K562 (cell line): ENCODE data around the gene RIOK3. TPM values are rescaled to one million over a fixed set of nuclear protein-coding genes. Genes with fewer than 3 reads are reported as not detected.
A peak's percentile ranks its signal among the peaks of the same experiment; 100 is the strongest.

Source experiments
- HDGF ChIP-seq: fragments of 450-650 bp; IDR thresholded peaks from 2 replicates; pipeline ENCODE4 v1.6.1; 2016
- KDM5B ChIP-seq: fragments of 200-600 bp; sonication (generic); IDR thresholded peaks from 2 replicates; pipeline ENCODE4 v1.6.1; 2012; ENCODE audit warnings: low read depth, mild to moderate bottlenecking, moderate library complexity, low read length, control low read depth, inconsistent platforms; ENCODE audit not compliant: insufficient replicate concordance
- LCOR ChIP-seq: sonication (generic); formaldehyde crosslinking; IDR thresholded peaks from 2 replicates; pipeline ENCODE4 v1.8.0; 2022; ENCODE audit warnings: mild to moderate bottlenecking, missing genetic modification reagents
- MCM3 ChIP-seq: fragments of 450-650 bp; IDR thresholded peaks from 2 replicates; pipeline ENCODE4 v1.6.1; 2016
- MEF2A ChIP-seq: IDR thresholded peaks from 2 replicates; pipeline ENCODE4 v1.6.1; 2011; ENCODE audit warnings: low read depth, mild to moderate bottlenecking, low read length, moderate library complexity; ENCODE audit not compliant: control insufficient read depth
- MXI1 ChIP-seq: IDR thresholded peaks from 2 replicates; pipeline ENCODE4 v1.6.1; 2011; ENCODE audit warnings: low read depth, mild to moderate bottlenecking, improper control_type of control experiment, low read length
- NFXL1 ChIP-seq: fragments of 450-650 bp; formaldehyde crosslinking; IDR thresholded peaks from 2 replicates; pipeline ENCODE4 v1.4.0; 2021; ENCODE audit warnings: mild to moderate bottlenecking
- PHF21A ChIP-seq: fragments of 450-650 bp; IDR thresholded peaks from 2 replicates; pipeline ENCODE4 v1.6.1; 2017; ENCODE audit warnings: low read depth, borderline replicate concordance
- PML ChIP-seq: IDR thresholded peaks from 2 replicates; pipeline ENCODE4 v1.6.1; 2012; ENCODE audit warnings: low read length, inconsistent platforms
- POLR2H ChIP-seq: IDR thresholded peaks from 2 replicates; pipeline ENCODE4 v1.6.1; 2016; ENCODE audit warnings: missing genetic modification characterization, low read depth, mild to moderate bottlenecking, control low read depth, missing compliant biosample characterization, moderate library complexity
- RFX7 ChIP-seq: fragments of 250-450 bp; sonication (Bioruptor Pico); IDR thresholded peaks from 2 replicates; pipeline ENCODE4 v1.5.1; 2021; ENCODE audit warnings: mild to moderate bottlenecking
- SOX6 ChIP-seq: fragments of 450-650 bp; IDR thresholded peaks from 2 replicates; pipeline ENCODE4 v1.6.1; 2014; ENCODE audit warnings: mild to moderate bottlenecking
- SRSF9 ChIP-seq: fragments of 200-400 bp; formaldehyde crosslinking; IDR thresholded peaks from 2 replicates; pipeline ENCODE4 v1.6.1; 2017; ENCODE audit warnings: low read depth, low read length, borderline replicate concordance
- YY1 ChIP-seq, 3 experiments: IDR thresholded peaks; 2 replicates each; pipeline ENCODE4 v1.6.1; 2011; ENCODE audit warnings: low read length in 2 of 3, mild to moderate bottlenecking in 2 of 3, moderate library complexity in 2 of 3, borderline replicate concordance in 1 of 3, control low read depth in 1 of 3, low read depth in 1 of 3; ENCODE audit not compliant: insufficient read depth in 3 of 3, insufficient replicate concordance in 2 of 3, control insufficient read depth in 1 of 3, insufficient read length in 1 of 3; ENCODE audit errors: extremely low read depth in 1 of 3
- ZFX ChIP-seq: sonication (generic); formaldehyde crosslinking; IDR thresholded peaks from 2 replicates; pipeline ENCODE4 v1.8.0; 2022; ENCODE audit warnings: mild to moderate bottlenecking, missing genetic modification reagents, moderate library complexity
- polyA plus RNA-seq, 8 experiments: library from polyadenylated mRNA; depleted of rRNA in 4 of 8; stranded (reverse) in 5 of 8; unstranded in 3 of 8; fragments of >200 nt; fragmentation: Nextera tagmentation in 2 of 8; fragmentation: Illumina TruSeq in 1 of 8; extraction: Ambion mirVana in 2 of 8; extraction: Trizol in 1 of 8; gene quantifications; 2 replicates each; pipeline versions ENCODE4 v1.2.1 to v1.2.3, GENCODE V29; 2011 to 2014; ENCODE audit warnings: inconsistent platforms in 1 of 8, missing spikeins in 1 of 8
- total RNA-seq, 7 experiments: library from RNA; depleted of rRNA in 6 of 7; stranded (reverse); fragments of >200 nt in 6 of 7; fragmentation: Illumina TruSeq in 2 of 7; extraction: Trizol in 2 of 7; gene quantifications; 2 replicates each; pipeline versions ENCODE4 v1.2.1 to v1.2.3, GENCODE V29; 2011 to 2021; ENCODE audit warnings: low replicate concordance in 1 of 7
- TF ChIP-seq, protein P1 (sequence below): IDR thresholded peaks from 2 replicates; pipeline ENCODE4 v1.6.1; 2016; ENCODE audit warnings: missing genetic modification characterization, missing compliant biosample characterization
- TF ChIP-seq, protein P2 (sequence below): sonication (generic); formaldehyde crosslinking; IDR thresholded peaks from 2 replicates; pipeline ENCODE4 v1.4.0; 2020; ENCODE audit warnings: mild to moderate bottlenecking, missing genetic modification reagents
- TF ChIP-seq, protein P3 (sequence below): fragments of 200-800 bp; sonication (Bioruptor generic); IDR thresholded peaks from 2 replicates; pipeline ENCODE4 v1.6.1; 2017; ENCODE audit warnings: missing genetic modification characterization, missing compliant biosample characterization
- TF ChIP-seq, protein P4 (sequence below): fragments of 450-650 bp; conservative IDR thresholded peaks from 2 replicates; pipeline ENCODE4 v1.6.1; 2016; ENCODE audit warnings: missing genetic modification characterization, low read depth, mild to moderate bottlenecking, missing compliant biosample characterization, moderate library complexity
- TF ChIP-seq, protein P5 (sequence below): sonication (generic); formaldehyde crosslinking; IDR thresholded peaks from 2 replicates; pipeline ENCODE4 v1.8.0; 2022; ENCODE audit warnings: missing genetic modification reagents, mild to moderate bottlenecking, borderline replicate concordance

The RIOK3 gene
- total and polyA plus RNA-seq, 9 of the 15 experiments (the other 6 are each of a cell fraction or from before 2014, with no cell fraction given) = 21.4 to 89.5 (median 62.9) TPM

DNA sequence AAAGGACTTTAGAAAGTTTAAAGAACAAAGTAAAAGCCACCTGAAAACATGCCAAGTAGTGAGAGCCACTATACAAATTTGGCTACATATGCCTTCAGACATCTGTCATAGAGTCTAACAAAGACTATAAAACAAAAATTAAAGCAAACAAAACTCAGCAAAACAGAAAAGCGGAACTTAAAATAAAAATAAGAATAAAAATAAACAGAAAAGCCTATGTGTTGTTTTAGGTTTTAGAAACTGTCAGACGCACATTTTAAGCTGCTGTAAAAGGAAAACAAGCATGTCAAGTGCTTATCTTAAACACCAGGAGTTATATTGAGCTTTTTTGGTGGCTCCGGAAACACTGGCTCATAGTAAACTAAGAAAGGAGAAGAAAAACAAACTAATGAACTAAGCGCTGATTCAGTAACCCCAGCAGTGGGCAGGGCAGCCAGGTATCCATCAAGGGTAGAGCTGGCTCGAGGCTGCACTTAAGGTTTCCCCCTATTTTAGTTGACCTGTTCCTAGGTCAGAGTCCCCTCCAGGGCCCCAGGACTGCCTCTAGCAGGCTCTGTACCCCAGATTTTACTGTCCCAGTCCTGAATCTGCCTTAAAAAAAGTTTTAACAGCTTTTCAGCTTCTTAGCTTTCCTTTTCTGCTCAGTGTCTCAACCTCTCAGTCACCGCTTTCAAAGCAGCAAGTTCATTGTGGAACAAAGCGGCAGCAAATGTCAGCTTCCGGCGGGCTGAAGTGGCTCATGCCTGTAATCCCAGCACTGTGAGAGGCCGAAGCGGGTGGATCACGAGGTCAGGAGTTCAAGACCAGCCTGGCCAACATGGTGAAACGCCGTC, 34.9 kb downstream of the RIOK3 start (continued):
- TF ChIP-seq, protein P1, sequence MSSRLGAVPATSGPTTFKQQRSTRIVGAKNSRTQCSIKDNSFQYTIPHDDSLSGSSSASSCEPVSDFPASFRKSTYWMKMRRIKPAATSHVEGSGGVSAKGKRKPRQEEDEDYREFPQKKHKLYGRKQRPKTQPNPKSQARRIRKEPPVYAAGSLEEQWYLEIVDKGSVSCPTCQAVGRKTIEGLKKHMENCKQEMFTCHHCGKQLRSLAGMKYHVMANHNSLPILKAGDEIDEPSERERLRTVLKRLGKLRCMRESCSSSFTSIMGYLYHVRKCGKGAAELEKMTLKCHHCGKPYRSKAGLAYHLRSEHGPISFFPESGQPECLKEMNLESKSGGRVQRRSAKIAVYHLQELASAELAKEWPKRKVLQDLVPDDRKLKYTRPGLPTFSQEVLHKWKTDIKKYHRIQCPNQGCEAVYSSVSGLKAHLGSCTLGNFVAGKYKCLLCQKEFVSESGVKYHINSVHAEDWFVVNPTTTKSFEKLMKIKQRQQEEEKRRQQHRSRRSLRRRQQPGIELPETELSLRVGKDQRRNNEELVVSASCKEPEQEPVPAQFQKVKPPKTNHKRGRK = no peak; the same call in 1 of the 2 replicates
- peak; percentile 67; the same call in 1 of the 2 replicates for TF ChIP-seq MEF2A
- TF ChIP-seq, protein P2, sequence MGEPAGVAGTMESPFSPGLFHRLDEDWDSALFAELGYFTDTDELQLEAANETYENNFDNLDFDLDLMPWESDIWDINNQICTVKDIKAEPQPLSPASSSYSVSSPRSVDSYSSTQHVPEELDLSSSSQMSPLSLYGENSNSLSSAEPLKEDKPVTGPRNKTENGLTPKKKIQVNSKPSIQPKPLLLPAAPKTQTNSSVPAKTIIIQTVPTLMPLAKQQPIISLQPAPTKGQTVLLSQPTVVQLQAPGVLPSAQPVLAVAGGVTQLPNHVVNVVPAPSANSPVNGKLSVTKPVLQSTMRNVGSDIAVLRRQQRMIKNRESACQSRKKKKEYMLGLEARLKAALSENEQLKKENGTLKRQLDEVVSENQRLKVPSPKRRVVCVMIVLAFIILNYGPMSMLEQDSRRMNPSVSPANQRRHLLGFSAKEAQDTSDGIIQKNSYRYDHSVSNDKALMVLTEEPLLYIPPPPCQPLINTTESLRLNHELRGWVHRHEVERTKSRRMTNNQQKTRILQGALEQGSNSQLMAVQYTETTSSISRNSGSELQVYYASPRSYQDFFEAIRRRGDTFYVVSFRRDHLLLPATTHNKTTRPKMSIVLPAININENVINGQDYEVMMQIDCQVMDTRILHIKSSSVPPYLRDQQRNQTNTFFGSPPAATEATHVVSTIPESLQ (CRISPR knock-in tag) = no peak
- TF ChIP-seq HDGF = no peak
- TF ChIP-seq SOX6 = peak; percentile 80
- TF ChIP-seq, protein P3, sequence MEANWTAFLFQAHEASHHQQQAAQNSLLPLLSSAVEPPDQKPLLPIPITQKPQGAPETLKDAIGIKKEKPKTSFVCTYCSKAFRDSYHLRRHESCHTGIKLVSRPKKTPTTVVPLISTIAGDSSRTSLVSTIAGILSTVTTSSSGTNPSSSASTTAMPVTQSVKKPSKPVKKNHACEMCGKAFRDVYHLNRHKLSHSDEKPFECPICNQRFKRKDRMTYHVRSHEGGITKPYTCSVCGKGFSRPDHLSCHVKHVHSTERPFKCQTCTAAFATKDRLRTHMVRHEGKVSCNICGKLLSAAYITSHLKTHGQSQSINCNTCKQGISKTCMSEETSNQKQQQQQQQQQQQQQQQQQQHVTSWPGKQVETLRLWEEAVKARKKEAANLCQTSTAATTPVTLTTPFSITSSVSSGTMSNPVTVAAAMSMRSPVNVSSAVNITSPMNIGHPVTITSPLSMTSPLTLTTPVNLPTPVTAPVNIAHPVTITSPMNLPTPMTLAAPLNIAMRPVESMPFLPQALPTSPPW = no peak
- TF ChIP-seq POLR2H (tag) = no peak
- TF ChIP-seq, protein P4, sequence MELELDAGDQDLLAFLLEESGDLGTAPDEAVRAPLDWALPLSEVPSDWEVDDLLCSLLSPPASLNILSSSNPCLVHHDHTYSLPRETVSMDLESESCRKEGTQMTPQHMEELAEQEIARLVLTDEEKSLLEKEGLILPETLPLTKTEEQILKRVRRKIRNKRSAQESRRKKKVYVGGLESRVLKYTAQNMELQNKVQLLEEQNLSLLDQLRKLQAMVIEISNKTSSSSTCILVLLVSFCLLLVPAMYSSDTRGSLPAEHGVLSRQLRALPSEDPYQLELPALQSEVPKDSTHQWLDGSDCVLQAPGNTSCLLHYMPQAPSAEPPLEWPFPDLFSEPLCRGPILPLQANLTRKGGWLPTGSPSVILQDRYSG (tag) = no peak
- peak in 1 of 3 experiments; percentile 13 for TF ChIP-seq YY1 (IDR thresholded peaks at IDR 0.05; ENCODE audit: borderline replicate concordance in 1 of 3, control insufficient read depth in 1 of 3, extremely low read depth in 1 of 3, insufficient read depth in 3 of 3, insufficient read length in 1 of 3, insufficient replicate concordance in 2 of 3, low read depth in 1 of 3, low read length in 2 of 3)
- TF ChIP-seq RFX7 (CRISPR knock-in tag) = no peak
- no peak for TF ChIP-seq MCM3
- TF ChIP-seq, protein P5, sequence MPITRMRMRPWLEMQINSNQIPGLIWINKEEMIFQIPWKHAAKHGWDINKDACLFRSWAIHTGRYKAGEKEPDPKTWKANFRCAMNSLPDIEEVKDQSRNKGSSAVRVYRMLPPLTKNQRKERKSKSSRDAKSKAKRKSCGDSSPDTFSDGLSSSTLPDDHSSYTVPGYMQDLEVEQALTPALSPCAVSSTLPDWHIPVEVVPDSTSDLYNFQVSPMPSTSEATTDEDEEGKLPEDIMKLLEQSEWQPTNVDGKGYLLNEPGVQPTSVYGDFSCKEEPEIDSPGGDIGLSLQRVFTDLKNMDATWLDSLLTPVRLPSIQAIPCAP = no peak
- TF ChIP-seq PML = no peak
- no peak for TF ChIP-seq SRSF9
- peak; percentile 30; the same call in 1 of the 2 replicates for TF ChIP-seq ZFX (CRISPR knock-in tag)
- TF ChIP-seq LCOR = 0 out of 2 replicates have a peak, but pooled peaks have one; percentile 26
- no peak for TF ChIP-seq NFXL1
- no peak for TF ChIP-seq PHF21A
- peak; percentile 64 for TF ChIP-seq KDM5B
- TF ChIP-seq MXI1 = peak; percentile 62; the same call in 1 of the 2 replicates
